Measurements from ENCODE around the gene HLA-DPA1.
A peak's percentile ranks its signal among the peaks of the same experiment; 100 is the strongest.

HLA-DPA1 gene

DNA sequence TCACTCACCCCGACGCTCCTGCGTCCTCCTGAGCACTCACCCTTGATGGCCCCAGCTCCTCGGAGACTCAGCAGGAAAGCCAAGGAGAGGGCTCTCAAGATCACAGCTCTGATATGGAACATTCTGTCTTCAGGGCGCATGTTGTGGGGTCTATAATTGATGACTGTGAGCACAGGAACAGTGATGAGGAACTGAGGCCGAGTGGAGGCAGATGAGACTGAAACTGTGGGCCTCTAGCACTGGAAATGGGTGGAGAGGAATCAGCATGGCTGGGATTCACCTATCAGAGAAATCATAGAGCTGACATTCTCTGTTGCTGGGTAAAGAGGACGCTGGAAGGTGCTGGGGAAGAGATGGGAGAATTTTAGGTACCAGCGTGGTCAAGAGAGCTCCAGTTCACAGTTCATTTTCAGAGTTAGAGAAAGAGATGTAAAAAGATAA is at the start of gene HLA-DPA1:
HLA-DPA1 (minus strand) TSS at position 219 of the 441 bp plus-strand sequence.
- no peak for TF ChIP-seq POLR2A (IDR thresholded peaks at IDR 0.05; ENCODE audit: low read depth, low read length)
- FAIRE-seq: peak; percentile 84
- peak; percentile 65 for DNase-seq (ENCODE audit: insufficient read length, low spot score)

GRCh38 chr6:33123181-33123580 is 49.7 kb upstream of the HLA-DPA1 start:
- FAIRE-seq: no peak
- no peak for TF ChIP-seq POLR2A (IDR thresholded peaks at IDR 0.05; ENCODE audit: low read depth, low read length)
- DNase-seq (ENCODE audit: insufficient read length, low spot score): no peak

GRCh38 chr6:33120001-33120400 is 46.6 kb upstream of the HLA-DPA1 start:
- TF ChIP-seq POLR2A (IDR thresholded peaks at IDR 0.05; ENCODE audit: low read depth, low read length): no peak
- no peak for FAIRE-seq
- no peak for DNase-seq (ENCODE audit: insufficient read length, low spot score)

DNA sequence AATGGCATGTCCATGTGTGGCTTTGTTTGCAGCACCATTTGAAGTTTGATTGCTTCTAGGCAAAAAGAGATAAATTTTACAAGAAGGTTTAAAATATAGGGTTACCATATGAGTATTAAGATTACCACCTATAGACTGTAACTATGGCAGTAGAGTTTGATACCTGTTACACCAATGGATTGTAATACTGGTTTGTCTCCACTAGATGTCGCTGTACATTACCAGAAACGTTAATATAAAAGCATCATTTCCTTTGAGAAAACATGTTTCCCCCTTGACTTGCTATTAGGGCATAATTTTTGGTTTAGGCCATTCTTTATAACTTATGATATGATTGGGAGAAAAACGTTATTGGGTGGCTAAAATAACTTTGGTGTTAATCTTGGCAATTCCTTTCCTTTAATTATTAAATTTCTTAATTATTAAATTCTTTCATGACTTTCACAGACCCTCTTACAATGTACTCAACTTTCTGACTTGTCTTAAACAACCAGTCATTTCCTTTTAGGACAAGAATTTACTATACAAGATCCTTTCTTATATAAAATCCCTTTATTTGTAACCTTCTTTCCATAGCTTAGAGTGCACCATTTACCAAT is 45.2 kb upstream of the HLA-DPA1 start:
- no peak for TF ChIP-seq POLR2A (IDR thresholded peaks at IDR 0.05; ENCODE audit: low read depth, low read length)
- DNase-seq (ENCODE audit: insufficient read length, low spot score) (no peak), FAIRE-seq (peak; percentile 85)

DNA sequence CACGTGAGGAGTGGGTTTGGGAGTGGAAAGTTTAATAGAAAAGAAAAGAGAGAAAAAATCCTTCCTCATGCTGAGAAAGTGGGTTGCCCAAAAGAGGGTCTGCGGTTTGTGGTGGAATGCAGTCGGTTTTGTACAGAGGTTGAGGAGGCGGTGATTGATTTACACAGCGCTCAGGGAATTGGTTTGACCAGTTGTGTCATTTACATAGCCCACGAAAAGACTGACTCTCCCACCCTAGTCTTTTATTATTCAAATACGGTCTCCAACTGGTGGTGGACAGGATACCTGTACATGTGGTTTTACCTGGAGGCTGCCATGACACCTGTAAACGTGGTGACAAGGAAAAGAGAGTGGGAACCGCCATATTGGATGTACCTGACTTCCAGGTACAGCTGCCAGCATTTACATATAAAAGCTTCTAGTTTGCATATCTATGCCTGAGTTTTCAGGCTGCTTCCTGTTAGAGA is 44.4 kb upstream of the HLA-DPA1 start:
- no peak for FAIRE-seq
- no peak for DNase-seq (ENCODE audit: insufficient read length, low spot score)
- no peak for TF ChIP-seq POLR2A (IDR thresholded peaks at IDR 0.05; ENCODE audit: low read depth, low read length)

DNA sequence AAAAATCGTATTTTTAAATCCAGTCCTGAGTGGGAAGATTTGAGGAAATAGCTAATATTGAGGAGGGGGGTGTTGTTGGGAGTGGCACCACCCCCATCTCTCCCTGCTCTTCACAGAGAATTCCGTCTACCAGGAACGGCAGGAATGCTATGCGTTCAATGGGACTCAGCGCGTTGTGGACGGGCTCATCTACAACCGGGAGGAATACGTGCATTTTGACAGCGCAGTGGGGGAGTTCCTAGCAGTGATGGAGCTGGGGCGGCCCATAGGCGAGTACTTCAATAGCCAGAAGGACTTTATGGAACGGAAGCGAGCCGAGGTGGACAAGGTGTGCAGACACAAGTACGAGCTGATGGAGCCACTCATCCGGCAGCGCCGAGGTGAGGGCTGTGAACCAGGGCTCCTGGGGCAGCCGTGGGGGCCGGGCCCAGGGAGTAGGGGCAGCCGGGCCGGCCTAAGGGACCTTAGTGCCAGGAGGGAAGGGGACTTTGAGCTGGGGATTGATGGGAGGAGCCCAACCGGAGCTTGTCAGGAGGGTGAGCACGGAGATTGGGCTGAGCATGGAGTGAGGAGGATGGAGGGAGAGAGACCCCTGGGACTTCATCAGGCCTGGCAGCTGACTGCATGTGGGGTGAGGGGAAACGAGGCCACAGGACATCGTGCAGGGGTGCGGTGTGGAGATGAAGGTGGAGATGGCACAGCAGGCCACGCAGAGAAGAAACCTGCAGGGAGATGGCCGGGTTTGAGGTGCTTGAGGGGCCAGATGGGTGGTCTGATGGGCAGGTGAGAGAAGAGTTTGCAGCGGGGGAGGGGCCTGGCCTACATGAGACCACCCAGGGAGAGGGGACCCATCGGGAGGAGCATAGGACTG is 43.6 kb upstream of the HLA-DPA1 start:
- DNase-seq (ENCODE audit: insufficient read length, low spot score): no peak
- TF ChIP-seq POLR2A (IDR thresholded peaks at IDR 0.05; ENCODE audit: low read depth, low read length): no peak
- no peak for FAIRE-seq

DNA sequence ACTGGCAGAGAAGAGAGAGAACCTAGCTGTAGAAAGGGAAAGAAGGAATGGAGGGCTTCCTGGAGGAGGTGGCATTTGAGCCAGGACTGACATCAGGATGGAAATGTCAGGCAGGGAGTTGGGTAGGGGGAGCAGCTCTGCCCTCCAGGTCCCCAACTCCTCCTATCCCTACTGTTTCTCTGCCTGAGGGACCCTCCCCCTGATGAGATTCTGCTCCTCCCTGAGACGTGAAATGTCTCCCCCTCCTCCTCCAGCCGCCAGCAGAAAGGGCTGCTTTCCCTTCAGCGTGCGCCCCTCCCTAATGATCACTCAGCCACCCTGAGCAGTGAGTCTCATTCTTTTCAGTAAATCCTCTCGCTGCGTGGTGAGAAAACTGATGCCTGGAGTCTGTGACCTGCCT is 43.0 kb upstream of the HLA-DPA1 start:
- FAIRE-seq (no peak), DNase-seq (ENCODE audit: insufficient read length, low spot score) (no peak)
- TF ChIP-seq POLR2A (IDR thresholded peaks at IDR 0.05; ENCODE audit: low read depth, low read length): no peak

DNA sequence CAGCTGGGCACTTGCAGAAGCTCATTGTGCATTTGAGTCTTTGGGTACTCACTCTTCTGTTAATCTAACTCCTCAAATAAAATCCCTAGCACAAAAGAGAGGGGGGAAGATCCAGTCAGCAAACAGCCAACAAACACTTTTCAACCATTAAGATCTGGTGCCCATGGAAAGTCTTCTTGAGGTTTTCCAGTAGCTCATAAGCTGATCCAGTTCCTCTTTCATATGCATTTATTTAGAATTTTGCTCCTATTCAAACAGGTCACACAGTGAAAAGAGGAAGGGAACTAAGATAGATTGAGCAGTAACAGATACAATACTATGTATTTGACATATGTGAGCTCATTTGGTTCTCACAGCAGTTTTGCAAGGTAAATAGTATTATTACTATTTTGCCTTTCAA is 41.0 kb upstream of the HLA-DPA1 start:
- no peak for DNase-seq (ENCODE audit: insufficient read length, low spot score)
- no peak for FAIRE-seq
- no peak for TF ChIP-seq POLR2A (IDR thresholded peaks at IDR 0.05; ENCODE audit: low read depth, low read length)

DNA sequence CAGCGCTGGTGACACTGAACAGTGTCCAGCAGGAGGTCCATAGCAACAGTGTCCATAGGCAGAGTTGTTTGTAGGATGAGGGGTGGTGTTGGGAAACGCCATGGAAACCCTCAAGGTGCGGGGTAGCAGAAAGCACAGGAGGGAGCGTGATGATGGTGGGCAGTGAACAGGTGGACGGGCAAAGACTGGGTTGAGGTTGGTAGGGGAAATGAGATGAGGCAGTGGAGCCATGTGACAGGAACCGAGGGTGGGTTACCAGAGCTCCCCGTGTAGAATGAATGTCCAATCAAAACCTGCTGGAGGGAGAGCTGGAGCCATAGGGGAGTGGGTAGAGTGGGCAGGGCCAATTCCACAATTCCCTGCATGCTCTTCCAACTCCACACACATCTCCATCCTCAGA is 40.3 kb upstream of the HLA-DPA1 start:
- FAIRE-seq (no peak), DNase-seq (ENCODE audit: insufficient read length, low spot score) (no peak)
- TF ChIP-seq POLR2A (IDR thresholded peaks at IDR 0.05; ENCODE audit: low read depth, low read length): no peak

GRCh38 chr6:33112148-33112547 is 38.7 kb upstream of the HLA-DPA1 start:
- peak; percentile 50 for DNase-seq (ENCODE audit: insufficient read length, low spot score)
- FAIRE-seq: peak; percentile 30

GRCh38 chr6:33108307-33108706 is 34.9 kb upstream of the HLA-DPA1 start:
- no peak for FAIRE-seq
- no peak for TF ChIP-seq POLR2A (IDR thresholded peaks at IDR 0.05; ENCODE audit: low read depth, low read length)
- DNase-seq (ENCODE audit: insufficient read length, low spot score): no peak

More at GRCh38 chr6:33112148-33112547, 38.7 kb upstream of the HLA-DPA1 start:
- TF ChIP-seq POLR2A (IDR thresholded peaks at IDR 0.05; ENCODE audit: low read depth, low read length): no peak

DNA sequence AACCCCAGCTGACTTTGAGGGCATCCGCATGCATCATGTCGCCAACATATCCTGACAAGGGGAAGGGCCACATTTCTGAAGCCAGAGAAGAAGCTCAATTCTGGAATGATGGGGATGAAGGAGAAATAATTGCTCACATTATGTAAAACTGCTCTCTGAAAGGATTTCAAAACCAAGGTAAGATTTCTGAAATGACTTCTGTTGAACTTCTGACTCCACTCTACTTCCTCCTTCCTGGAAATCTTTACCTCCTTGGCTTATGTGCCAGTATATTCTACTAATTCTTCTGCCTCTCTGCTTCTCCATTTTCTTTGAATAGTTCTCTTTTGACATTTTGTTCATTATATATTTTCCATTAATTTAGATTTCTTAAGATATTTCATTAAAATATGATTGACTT is 34.2 kb upstream of the HLA-DPA1 start:
- no peak for TF ChIP-seq POLR2A (IDR thresholded peaks at IDR 0.05; ENCODE audit: low read depth, low read length)
- DNase-seq (ENCODE audit: insufficient read length, low spot score): no peak
- FAIRE-seq: no peak

- FAIRE-seq (no peak), DNase-seq (ENCODE audit: insufficient read length, low spot score) (no peak)
- no peak for TF ChIP-seq POLR2A (IDR thresholded peaks at IDR 0.05; ENCODE audit: low read depth, low read length)
Observed at GRCh38 chr6:33105916-33106871, 32.7 kb upstream of the HLA-DPA1 start.

DNA sequence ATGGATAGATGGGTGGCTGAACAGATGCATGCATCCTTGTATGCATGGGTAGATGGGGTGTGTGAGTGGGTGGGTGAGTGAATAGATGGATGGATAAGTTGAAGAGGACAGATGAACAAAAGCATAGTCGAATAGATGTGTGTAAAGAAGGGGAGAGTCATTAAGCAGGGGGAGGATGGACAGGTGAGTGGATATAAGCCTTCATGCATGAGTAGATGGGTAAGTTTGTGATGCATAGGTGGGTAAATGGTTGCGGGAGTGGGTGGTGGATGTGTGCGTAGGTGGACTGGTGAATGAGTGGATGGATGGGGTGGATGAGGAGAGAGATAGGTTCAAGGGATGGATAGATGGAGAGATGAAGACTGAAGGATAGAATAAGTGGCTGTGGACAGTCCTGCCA is 31.9 kb upstream of the HLA-DPA1 start:
- FAIRE-seq (no peak), DNase-seq (ENCODE audit: insufficient read length, low spot score) (no peak)
- no peak for TF ChIP-seq POLR2A (IDR thresholded peaks at IDR 0.05; ENCODE audit: low read depth, low read length)
